ENCODE measurements around the gene HMCES. TPM values are rescaled to one million over a fixed set of nuclear protein-coding genes. Genes with fewer than 3 reads are reported as not detected.
"Not testable (repeated sequence)": the region's sequence is repeated elsewhere in the genome, so short reads cannot be mapped to it uniquely, and the experiment has no call there.

The HMCES gene
- total RNA-seq, 3 donors from 2014 or later = 37.0 to 44.1 (median 41.4) TPM

GRCh38 chr3:129336093-129336706 lies 57.5 kb downstream of the HMCES start:
- H3K9me3 ChIP-seq = no peaks in the 10 kb centered on the region
- ATAC-seq (peak; percentile 68), DNase-seq (peak in 1 of 3 donors; percentile 20)
- TF ChIP-seq, protein P1, sequence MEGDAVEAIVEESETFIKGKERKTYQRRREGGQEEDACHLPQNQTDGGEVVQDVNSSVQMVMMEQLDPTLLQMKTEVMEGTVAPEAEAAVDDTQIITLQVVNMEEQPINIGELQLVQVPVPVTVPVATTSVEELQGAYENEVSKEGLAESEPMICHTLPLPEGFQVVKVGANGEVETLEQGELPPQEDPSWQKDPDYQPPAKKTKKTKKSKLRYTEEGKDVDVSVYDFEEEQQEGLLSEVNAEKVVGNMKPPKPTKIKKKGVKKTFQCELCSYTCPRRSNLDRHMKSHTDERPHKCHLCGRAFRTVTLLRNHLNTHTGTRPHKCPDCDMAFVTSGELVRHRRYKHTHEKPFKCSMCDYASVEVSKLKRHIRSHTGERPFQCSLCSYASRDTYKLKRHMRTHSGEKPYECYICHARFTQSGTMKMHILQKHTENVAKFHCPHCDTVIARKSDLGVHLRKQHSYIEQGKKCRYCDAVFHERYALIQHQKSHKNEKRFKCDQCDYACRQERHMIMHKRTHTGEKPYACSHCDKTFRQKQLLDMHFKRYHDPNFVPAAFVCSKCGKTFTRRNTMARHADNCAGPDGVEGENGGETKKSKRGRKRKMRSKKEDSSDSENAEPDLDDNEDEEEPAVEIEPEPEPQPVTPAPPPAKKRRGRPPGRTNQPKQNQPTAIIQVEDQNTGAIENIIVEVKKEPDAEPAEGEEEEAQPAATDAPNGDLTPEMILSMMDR (IDR thresholded peaks at IDR 0.05) = no peak
- no peak overlapping the region for H3K4me3 ChIP-seq
- intact Hi-C loops (cut with DNase I, micrococcal nuclease) = no loop called here
- H3K36me3 ChIP-seq (ENCODE audit: low read depth) = no peaks in the 10 kb centered on the region
- H3K4me1 ChIP-seq (ENCODE audit: low read depth) = no peaks in the 10 kb centered on the region

- intact Hi-C loops (cut with DNase I, micrococcal nuclease); H3K4me1 ChIP-seq (ENCODE audit: low read depth); H3K4me3 ChIP-seq; ATAC-seq; H3K36me3 ChIP-seq (ENCODE audit: low read depth); H3K9me3 ChIP-seq: not testable (repeated sequence)
- peak in 1 of 3 donors; percentile 12 for DNase-seq
These were observed 59.0 kb downstream of the HMCES start for GRCh38 chr3:129337719-129338118.

DNA sequence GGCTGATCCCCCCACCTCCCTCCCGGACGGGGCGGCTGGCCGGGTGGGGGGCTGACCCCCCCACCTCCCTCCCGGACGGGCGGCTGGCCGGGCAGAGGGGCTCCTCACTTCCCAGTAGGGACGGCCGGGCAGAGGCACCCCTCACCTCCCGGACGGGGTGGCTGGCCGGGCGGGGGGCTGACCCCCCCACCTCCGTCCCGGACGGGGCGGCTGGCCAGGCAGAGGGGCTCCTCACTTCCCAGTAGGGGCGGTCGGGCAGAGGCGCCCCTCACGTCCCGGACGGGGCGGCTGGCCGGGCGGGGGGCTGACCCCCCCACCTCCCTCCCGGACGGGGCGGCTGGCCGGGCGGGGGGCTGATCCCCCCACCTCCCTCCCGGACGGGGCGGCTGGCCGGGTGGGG lies 60.5 kb downstream of the HMCES start:
- H3K36me3 ChIP-seq (ENCODE audit: low read depth); H3K4me1 ChIP-seq (ENCODE audit: low read depth); H3K9me3 ChIP-seq; H3K4me3 ChIP-seq; ATAC-seq; intact Hi-C loops (cut with DNase I, micrococcal nuclease): not testable (repeated sequence)
- DNase-seq = peak in 1 of 3 donors; percentile 2

GRCh38 chr3:129339833-129340232 lies 61.2 kb downstream of the HMCES start:
- H3K4me1 ChIP-seq (ENCODE audit: low read depth); H3K36me3 ChIP-seq (ENCODE audit: low read depth); intact Hi-C loops (cut with DNase I, micrococcal nuclease); H3K4me3 ChIP-seq; H3K9me3 ChIP-seq; ATAC-seq: not testable (repeated sequence)
- peak in 1 of 3 donors; percentile 8 for DNase-seq

DNA sequence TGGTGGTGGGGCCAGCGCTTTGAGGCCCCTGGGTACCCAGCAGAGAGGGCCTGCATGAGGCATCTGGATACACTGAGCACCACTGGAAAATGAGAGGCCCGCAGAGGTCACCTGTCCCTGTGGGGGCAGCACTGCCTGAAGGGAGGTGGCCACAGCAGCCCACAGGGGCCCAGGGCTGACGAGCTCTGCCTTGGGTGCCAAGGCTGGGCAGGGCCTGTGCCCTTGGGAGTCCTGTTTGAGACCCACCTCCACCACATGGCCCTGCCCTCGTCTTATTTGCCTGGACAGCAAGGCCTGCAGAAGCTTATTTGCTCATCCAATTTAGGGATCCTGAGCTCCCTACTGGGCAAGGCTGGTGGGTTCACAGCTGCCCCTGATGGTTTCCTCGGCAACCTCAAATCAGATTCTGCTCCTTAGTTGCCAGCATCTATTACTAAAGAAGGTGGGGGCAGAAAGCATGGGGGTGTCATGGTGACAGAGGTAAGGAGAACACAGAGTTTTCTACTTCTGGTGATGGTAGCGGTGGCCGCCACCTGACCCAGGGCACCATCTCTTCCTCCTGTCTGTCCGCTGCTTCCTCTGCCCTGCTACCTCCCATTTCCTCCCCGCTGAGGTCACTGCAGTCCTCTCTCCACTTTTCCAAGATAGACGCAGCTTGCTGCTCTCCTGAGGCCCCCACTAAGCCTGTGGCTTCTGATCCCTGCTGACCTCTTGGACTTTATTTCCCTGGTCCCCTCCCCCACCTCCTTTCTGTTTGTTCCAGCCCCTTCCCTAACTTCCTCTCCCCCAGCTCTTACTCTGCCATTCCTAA lies 62.9 kb downstream of the HMCES start:
- Histone ChIP-seq H3K9me3 (no peaks in the 10 kb centered on the region), H3K4me1 (ENCODE audit: low read depth) (no peaks in the 10 kb centered on the region), H3K4me3 (no peak overlapping the region), H3K36me3 (ENCODE audit: low read depth) (no peaks in the 10 kb centered on the region)
- TF ChIP-seq, protein P1 (IDR thresholded peaks at IDR 0.05) = no peak
- intact Hi-C loops (cut with DNase I, micrococcal nuclease) = no loop called here
- DNase-seq (peak in 1 of 3 donors; percentile 23), ATAC-seq (no peak)

DNA sequence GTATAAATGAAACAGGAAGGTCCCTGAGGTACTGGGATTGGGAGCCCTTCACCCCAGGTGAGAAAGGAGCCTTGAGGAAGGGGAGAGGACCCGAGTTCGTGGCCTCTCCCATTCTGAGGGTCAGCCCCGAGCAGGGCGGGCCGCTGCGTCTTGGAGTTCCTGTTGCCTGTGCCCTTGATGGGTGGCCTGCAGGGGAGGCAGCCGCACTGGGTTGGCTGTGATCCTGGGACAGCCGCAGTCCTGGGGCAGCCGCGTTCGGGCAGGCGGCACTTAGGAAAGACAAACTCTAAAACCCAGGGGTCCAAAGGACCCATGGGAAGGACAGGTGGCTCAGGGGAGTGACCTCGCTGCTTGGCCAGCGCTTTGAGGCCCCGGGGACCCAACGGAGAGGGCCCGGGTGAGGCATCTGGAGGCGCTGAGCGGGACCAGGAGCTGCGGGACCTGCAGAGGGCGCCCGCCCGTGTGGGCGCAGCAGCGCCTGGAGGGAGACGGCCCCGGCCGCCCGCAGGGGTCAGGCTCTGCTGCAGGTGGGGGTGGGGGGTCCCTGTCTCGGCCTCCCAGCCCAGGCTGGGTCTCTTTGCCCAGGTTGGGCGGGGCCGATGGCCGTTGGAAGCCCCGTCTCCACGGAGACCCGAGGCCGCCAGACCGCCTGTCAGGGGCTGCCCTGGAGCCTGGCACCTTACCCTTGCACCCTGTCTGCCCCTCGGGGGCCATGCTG lies 65.1 kb downstream of the HMCES start:
- H3K4me3 ChIP-seq = no peak overlapping the region
- H3K36me3 ChIP-seq (ENCODE audit: low read depth) = no peaks in the 10 kb centered on the region
- TF ChIP-seq, protein P1 (IDR thresholded peaks at IDR 0.05) = peak; percentile 37
- H3K9me3 ChIP-seq = no peaks in the 10 kb centered on the region
- H3K4me1 ChIP-seq (ENCODE audit: low read depth) = no peaks in the 10 kb centered on the region
- intact Hi-C loops (cut with DNase I, micrococcal nuclease) = no loop called here
- ATAC-seq = peak; percentile 92
- DNase-seq = peak; percentile 50 to 57 (median 55)

Measured in mucosa of descending colon (tissue), 3 donors.